GM06990 (cell line): Measurements from ENCODE around the gene SAMD8.
"Not testable (repeated sequence)": the region's sequence is repeated elsewhere in the genome, so short reads cannot be mapped to it uniquely, and the experiment has no call there.

Experiments
- DNase-seq: peaks from one replicate; pipeline ENCODE4 v3.0.0-alpha.2; 2011; ENCODE audit not compliant: insufficient read length; ENCODE audit errors: extremely low read depth
- H3K27me3 ChIP-seq: replicated peaks from 2 replicates; pipeline ENCODE4 v1.6.0; 2011; ENCODE audit warnings: low read length; ENCODE audit not compliant: control insufficient read depth, insufficient read depth
- H3K36me3 ChIP-seq: 2 replicates; pipeline ENCODE4 v1.5.1; 2011; ENCODE audit warnings: low read length; ENCODE audit not compliant: control insufficient read depth, insufficient read depth
- H3K4me3 ChIP-seq: replicated peaks from 2 replicates; pipeline ENCODE4 v1.5.1; 2011; ENCODE audit warnings: low read depth, mild to moderate bottlenecking, control low read depth, low read length
- TF ChIP-seq, protein P1 (sequence below): IDR thresholded peaks from 2 replicates; pipeline ENCODE4 v1.5.1; 2011; ENCODE audit warnings: low read length, control low read depth, mild to moderate bottlenecking, inconsistent platforms; ENCODE audit not compliant: insufficient read depth, poor library complexity, severe bottlenecking

Gene SAMD8

DNA sequence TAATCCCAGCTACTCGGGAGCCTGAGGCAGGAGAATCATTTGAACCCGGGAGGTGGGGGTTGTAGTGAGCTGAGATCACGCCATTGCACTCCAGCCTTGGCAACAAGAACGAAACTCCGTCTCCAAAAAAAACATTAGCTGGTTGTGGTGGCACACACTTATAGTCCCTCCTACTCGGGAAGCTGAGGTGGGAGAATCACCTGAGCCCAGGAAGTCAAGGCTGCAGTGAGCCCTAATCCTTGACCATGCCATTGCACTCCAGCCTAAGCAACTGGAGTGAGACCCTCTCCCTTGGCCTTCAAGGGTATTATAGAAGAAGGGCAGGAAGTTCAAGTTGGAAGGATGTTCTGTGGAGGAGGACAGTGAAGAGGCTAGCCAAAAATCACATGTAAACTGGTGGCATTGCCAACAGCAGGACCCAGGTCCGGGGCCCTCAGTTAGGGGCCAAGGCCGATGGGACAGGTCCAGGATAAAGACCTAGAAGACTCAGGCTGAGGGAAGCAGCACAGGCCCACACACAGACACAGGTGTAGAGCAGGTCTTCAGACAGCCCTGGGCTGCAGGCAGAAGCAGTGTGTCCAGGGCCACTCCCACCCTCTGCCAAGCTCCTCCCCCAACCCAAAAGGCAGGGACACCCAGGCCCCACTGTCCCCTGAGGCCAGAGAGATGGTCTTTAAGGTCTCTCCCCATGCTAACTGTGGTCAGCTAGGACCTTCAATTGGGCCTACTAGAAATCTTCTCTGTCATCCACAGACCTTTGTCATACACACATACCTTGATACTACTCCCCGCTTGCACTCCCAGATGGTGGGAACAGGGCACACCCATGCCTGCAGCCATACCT lies 8.4 kb upstream of the SAMD8 start:
- DNase-seq = no peak
- Histone ChIP-seq H3K27me3 (no peaks in the 10 kb centered on the region), H3K36me3 (no peaks in the 10 kb centered on the region), H3K4me3 (no peak overlapping the region)
- TF ChIP-seq, protein P1, sequence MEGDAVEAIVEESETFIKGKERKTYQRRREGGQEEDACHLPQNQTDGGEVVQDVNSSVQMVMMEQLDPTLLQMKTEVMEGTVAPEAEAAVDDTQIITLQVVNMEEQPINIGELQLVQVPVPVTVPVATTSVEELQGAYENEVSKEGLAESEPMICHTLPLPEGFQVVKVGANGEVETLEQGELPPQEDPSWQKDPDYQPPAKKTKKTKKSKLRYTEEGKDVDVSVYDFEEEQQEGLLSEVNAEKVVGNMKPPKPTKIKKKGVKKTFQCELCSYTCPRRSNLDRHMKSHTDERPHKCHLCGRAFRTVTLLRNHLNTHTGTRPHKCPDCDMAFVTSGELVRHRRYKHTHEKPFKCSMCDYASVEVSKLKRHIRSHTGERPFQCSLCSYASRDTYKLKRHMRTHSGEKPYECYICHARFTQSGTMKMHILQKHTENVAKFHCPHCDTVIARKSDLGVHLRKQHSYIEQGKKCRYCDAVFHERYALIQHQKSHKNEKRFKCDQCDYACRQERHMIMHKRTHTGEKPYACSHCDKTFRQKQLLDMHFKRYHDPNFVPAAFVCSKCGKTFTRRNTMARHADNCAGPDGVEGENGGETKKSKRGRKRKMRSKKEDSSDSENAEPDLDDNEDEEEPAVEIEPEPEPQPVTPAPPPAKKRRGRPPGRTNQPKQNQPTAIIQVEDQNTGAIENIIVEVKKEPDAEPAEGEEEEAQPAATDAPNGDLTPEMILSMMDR = no peak

DNA sequence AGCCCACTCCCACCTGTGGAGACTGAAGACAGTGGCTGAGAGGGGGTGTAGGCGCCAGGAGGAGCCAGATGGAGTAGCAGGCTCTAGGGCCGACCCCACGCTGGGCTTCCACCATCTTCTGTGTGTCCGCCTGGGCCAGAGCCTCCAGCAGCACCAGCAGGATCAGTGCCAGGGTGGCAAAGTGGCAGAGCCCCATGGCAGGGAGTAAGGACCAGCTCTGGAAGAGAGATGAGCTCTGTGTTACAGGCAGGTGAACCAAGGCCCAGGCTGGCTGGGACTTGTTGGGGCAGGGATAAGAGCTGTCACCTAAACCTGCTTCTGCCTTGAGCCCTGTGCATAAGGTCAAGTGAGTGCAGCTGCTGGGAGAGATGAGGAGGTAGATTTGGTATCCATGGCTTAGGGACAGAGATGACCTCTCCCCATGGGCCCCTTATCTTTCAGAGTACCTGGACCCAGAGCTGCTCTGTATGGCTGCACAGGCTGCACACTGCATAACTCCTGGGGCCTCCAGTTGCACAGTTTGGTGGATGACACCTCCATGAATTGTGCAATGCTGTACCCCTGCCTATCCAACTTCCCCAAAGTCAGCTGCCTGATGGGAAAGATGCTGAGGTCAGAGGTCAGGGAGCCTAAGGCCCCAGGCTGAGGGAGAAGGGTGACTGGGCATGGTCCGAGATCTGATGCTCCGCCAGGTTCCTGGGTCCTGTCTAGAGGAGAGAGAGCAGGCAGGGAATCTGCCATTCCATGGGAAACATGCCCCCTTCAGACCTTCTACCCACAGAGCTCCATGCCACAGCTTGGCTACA lies 7.4 kb upstream of the SAMD8 start:
- Histone ChIP-seq H3K36me3 (no peaks in the 10 kb centered on the region), H3K27me3 (no peaks in the 10 kb centered on the region), H3K4me3 (no peak overlapping the region)
- TF ChIP-seq, protein P1 = no peak
- no peak for DNase-seq

DNA sequence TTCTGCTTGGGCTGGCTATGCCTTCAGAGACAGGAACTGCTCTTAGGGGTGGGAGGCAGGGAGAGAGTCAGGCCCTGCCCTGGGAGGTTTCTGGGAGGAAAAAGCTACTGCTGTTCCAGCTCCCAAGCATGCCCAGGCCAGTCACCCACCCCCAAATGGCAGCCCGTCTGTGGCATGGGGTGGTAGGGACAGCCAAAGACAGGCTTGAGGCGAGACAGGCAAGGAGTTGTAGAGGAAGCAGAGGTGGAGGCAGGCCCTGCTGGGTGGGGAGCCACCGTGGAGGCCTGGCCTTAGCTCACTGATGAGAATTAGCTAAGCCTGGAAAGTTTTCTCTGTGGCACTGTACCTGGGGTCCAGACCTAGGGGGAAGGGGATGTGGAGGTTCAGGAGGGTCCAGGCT lies 6.6 kb upstream of the SAMD8 start:
- Histone ChIP-seq H3K4me3 (no peak overlapping the region), H3K27me3 (no peaks in the 10 kb centered on the region), H3K36me3 (no peaks in the 10 kb centered on the region)
- DNase-seq = no peak
- TF ChIP-seq, protein P1 = no peak

DNA sequence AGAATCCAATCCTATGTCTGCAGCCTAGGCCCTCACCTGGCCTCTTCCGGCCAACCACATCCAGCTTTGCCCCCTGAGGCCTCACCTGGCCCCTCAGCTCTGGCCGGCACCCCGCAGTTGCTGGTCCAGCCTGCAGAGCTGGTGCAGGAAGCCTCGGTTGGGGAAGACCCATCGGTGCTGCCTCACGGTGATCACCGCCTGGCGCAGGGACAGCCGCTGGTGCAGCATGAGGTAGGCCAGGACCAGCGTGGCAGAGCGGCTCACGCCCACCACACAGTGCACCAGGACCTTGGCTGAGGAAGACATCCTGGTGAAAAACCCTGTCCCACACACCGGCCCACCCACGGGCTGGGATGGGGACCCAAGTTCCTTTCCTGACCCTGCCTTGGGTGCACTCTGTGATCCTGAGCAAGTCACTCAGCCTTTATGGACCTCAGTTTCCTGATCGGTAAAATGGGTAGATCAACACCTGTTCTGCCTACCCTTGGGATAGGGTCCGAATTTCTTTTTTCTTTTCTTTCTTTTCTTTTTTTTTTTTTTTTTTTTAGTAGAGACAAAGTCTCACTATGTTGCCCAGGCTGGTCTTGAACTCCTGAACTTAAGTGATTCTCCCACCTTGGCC lies 5.8 kb upstream of the SAMD8 start:
- Histone ChIP-seq H3K27me3 (no peaks in the 10 kb centered on the region), H3K36me3 (no peaks in the 10 kb centered on the region), H3K4me3 (no peak overlapping the region)
- DNase-seq = no peak
- TF ChIP-seq, protein P1 = no peak

DNA sequence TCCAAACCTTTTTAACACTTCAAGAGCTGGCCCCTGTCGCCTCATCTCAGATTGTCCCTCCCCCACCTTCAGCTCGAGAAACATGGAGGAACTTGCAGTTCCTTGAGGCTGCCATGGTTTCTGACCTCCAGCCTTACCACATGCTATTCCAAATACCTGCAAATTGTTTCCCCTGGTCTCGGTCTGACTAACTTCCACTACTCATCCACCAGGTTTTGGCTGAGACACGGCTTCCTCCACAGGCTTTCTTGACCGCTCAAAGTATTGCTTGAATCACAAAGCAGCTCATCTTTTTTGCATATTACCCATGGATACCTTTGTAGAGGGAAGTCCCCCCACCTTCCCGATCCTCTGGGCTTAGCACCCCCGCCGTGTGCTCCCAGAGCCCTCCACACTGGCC lies 5.2 kb upstream of the SAMD8 start:
- TF ChIP-seq, protein P1 = no peak
- no peaks in the 10 kb centered on the region for H3K27me3 ChIP-seq
- no peak overlapping the region for H3K4me3 ChIP-seq
- DNase-seq = no peak
- no peaks in the 10 kb centered on the region for H3K36me3 ChIP-seq

DNA sequence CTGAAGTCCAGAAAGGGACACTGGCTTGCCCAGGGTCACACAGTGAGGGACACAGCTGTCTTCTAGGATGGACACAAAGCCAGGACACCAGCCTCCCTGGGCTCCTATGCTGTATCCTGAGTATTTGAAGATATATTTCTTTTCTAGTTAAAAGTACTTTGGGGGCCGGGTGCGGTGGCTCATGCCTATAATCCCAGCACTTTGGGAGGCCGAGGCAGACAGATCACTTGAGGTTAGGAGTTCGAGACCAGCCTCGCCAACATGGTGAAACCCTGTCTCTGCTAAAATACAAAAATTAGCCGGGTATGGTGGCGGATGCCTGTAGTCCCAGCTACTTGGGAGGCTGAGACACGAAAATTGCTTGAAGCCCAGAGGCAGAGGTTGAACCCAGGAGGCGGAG lies 4.6 kb upstream of the SAMD8 start:
- H3K4me3 ChIP-seq, H3K27me3 ChIP-seq, DNase-seq, H3K36me3 ChIP-seq: not testable (repeated sequence)
